Karpas-422 (cell line): ENCODE data around the gene SEZ6L. TPM values are rescaled to one million over a fixed set of nuclear protein-coding genes. Genes with fewer than 3 reads are reported as not detected.

Experiments
- DNase-seq: peaks from one replicate; pipeline ENCODE4 v3.0.0-alpha.2; 2015
- H2AFZ ChIP-seq: fragments of 200-600 bp; sonication (generic); 2 replicates; pipeline ENCODE4 v1.6.1; 2014; ENCODE audit warnings: antibody characterized with exemption, low read length, mixed read lengths
- H3K27ac ChIP-seq: fragments of 200-600 bp; sonication (generic); 2 replicates; pipeline ENCODE4 v1.5.1; 2014; ENCODE audit warnings: mild to moderate bottlenecking, low read length, moderate library complexity
- H3K27me3 ChIP-seq: fragments of 200-600 bp; sonication (generic); 2 replicates; pipeline ENCODE4 v1.6.1; 2014; ENCODE audit warnings: low read length, mixed read lengths
- H3K36me3 ChIP-seq: fragments of 200-600 bp; sonication (generic); 2 replicates; pipeline ENCODE4 v1.6.1; 2014; ENCODE audit warnings: low read length, mixed read lengths; ENCODE audit not compliant: insufficient read depth
- H3K4me1 ChIP-seq: fragments of 200-600 bp; sonication (generic); 2 replicates; pipeline ENCODE4 v1.6.1; 2014; ENCODE audit warnings: mild to moderate bottlenecking, low read length, mixed read lengths
- H3K4me2 ChIP-seq: fragments of 200-600 bp; sonication (generic); 2 replicates; pipeline ENCODE4 v1.6.1; 2014; ENCODE audit warnings: low read length, low read depth, mild to moderate bottlenecking; ENCODE audit not compliant: poor library complexity, severe bottlenecking
- H3K4me3 ChIP-seq: fragments of 200-600 bp; sonication (generic); 2 replicates; pipeline ENCODE4 v1.5.1; 2014; ENCODE audit warnings: mild to moderate bottlenecking, antibody characterized with exemption, low read length, mixed read lengths
- H3K79me2 ChIP-seq: fragments of 200-600 bp; sonication (generic); 2 replicates; pipeline ENCODE4 v1.6.1; 2014; ENCODE audit warnings: mild to moderate bottlenecking, low read length, mixed read lengths
- H3K9ac ChIP-seq: fragments of 200-600 bp; sonication (generic); 2 replicates; pipeline ENCODE4 v1.6.0; 2014; ENCODE audit warnings: low read length
- H3K9me2 ChIP-seq: fragments of 200-600 bp; sonication (generic), shearing (Covaris generic); replicated peaks from 2 replicates; pipeline ENCODE4 v1.6.0; 2014; ENCODE audit warnings: mild to moderate bottlenecking, low read length, moderate library complexity; ENCODE audit not compliant: insufficient read depth
- H3K9me3 ChIP-seq: fragments of 300-700, 200-600 bp; sonication (generic); 2 replicates; pipeline ENCODE4 v1.6.1; 2014; ENCODE audit warnings: low read length, mixed read lengths
- H4K20me1 ChIP-seq: fragments of 200-600 bp; sonication (generic); 2 replicates; pipeline ENCODE4 v1.6.1; 2014; ENCODE audit warnings: mild to moderate bottlenecking, antibody characterized with exemption, low read length, low read depth; ENCODE audit not compliant: insufficient read depth
- total RNA-seq: library from RNA; depleted of rRNA; stranded (reverse); fragments of >200 nt; shearing (Covaris generic); gene quantifications from 2 replicates; pipeline ENCODE4 v1.2.3, GENCODE V29; 2014; ENCODE audit warnings: low replicate concordance

Gene SEZ6L
- total RNA-seq, 1 experiment from 2014 or later = 0.41 TPM

DNA sequence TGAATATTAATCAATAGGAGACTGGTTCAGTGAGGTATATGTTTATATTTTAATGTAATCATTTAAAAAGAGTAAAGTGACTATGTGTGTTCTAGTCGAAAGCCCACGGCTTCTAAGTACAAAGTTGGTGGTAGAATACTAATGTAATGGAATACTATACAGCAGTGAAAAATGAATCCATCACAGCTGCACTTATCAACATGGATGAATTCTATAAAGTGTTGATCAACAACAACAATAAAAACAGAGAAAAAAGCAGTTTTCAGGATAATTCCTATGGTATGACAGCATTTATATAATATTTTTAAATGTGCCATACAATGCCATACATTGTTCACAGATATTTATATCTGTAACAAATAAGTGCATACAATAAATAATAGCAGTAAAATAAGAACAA lies 114.1 kb downstream of the SEZ6L start:
- DNase-seq = no peak
- no peaks in the 10 kb centered on the region for H3K79me2 ChIP-seq
- H3K36me3 ChIP-seq = no peaks in the 10 kb centered on the region
- no peaks in the 10 kb centered on the region for H3K9me2 ChIP-seq
- no peak overlapping the region for H3K4me2 ChIP-seq
- no peak overlapping the region for H2AFZ ChIP-seq
- no peak overlapping the region for H3K27ac ChIP-seq
- no peaks in the 10 kb centered on the region for H3K9me3 ChIP-seq
- H3K4me3 ChIP-seq = no peak overlapping the region
- H4K20me1 ChIP-seq = no peaks in the 10 kb centered on the region
- peaks cover 39% of the 10 kb centered on the region for H3K4me1 ChIP-seq
- H3K27me3 ChIP-seq = no peaks in the 10 kb centered on the region
- H3K9ac ChIP-seq = no peak overlapping the region

DNA sequence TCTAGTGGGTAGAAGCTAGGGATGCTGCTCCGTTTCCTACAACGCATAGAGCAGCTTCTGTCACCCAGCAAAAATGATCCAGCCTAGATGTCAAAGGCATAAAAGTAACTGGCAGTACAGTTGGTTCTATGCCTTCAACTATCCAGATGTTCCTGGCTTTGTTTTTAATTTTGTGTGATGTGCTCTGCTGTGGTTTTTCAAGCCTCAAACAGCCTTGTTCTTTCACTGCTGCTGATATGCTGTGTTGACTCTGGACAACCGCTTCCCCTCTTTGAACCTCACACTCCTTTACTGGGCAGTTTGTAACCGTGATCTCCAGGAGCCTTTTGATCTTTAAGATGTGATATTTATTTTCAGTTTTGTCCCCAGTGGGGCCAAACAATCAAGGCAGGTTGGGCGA lies 116.4 kb downstream of the SEZ6L start:
- H3K27ac ChIP-seq = no peak overlapping the region
- H3K9me3 ChIP-seq = no peaks in the 10 kb centered on the region
- no peaks in the 10 kb centered on the region for H3K9me2 ChIP-seq
- H3K36me3 ChIP-seq = no peaks in the 10 kb centered on the region
- H3K4me2 ChIP-seq = no peak overlapping the region
- H2AFZ ChIP-seq = no peak overlapping the region
- no peaks in the 10 kb centered on the region for H4K20me1 ChIP-seq
- peak overlapping the region; percentile 3; the same call in 1 of the 2 replicates for H3K9ac ChIP-seq
- H3K79me2 ChIP-seq = no peaks in the 10 kb centered on the region
- H3K27me3 ChIP-seq = no peaks in the 10 kb centered on the region
- peaks cover 52% of the 10 kb centered on the region for H3K4me1 ChIP-seq
- DNase-seq = no peak
- no peak overlapping the region for H3K4me3 ChIP-seq

DNA sequence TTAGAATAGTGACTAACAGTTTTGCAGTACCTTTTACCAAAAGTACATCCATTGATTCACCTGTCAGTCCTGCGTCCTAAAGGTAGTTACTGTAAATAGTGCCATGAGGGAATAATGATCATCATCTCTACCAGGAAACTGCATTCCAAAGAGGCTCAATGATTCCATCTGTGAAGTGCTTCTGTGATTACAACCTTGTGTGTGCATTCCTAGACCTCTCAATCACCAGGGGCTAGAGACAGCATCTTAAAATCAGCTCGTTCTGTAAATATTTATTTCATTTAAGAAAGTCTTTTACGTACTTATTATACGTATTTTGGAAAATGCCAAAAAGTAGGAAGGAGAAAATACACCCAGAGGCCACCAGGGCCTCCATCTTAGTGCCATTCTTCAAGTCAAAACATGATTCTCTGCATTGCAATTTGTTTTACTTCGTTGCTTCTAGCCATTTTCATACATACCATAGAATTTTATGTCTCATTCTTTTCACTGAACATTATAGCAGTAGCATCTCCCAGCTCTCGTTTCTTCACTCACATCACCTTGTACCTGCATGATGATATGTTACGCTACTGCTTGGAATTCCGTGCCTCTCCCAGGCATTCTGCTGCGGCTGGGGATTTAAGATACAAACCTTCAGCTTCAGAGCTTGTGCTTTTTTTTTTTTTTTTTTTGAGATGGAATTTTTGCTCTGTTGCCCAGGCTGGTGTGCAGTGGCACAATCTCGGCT lies 117.0 kb downstream of the SEZ6L start:
- Histone ChIP-seq H2AFZ (no peak overlapping the region), H3K9me3 (no peaks in the 10 kb centered on the region), H3K9me2 (no peaks in the 10 kb centered on the region), H3K9ac (no peak overlapping the region; the same call in 1 of the 2 replicates), H4K20me1 (no peaks in the 10 kb centered on the region), H3K4me1 (peaks cover 56% of the 10 kb centered on the region), H3K79me2 (no peaks in the 10 kb centered on the region), H3K4me3 (no peak overlapping the region), H3K27me3 (no peaks in the 10 kb centered on the region), H3K36me3 (no peaks in the 10 kb centered on the region), H3K4me2 (no peak overlapping the region), H3K27ac (no peak overlapping the region)
- DNase-seq = no peak

DNA sequence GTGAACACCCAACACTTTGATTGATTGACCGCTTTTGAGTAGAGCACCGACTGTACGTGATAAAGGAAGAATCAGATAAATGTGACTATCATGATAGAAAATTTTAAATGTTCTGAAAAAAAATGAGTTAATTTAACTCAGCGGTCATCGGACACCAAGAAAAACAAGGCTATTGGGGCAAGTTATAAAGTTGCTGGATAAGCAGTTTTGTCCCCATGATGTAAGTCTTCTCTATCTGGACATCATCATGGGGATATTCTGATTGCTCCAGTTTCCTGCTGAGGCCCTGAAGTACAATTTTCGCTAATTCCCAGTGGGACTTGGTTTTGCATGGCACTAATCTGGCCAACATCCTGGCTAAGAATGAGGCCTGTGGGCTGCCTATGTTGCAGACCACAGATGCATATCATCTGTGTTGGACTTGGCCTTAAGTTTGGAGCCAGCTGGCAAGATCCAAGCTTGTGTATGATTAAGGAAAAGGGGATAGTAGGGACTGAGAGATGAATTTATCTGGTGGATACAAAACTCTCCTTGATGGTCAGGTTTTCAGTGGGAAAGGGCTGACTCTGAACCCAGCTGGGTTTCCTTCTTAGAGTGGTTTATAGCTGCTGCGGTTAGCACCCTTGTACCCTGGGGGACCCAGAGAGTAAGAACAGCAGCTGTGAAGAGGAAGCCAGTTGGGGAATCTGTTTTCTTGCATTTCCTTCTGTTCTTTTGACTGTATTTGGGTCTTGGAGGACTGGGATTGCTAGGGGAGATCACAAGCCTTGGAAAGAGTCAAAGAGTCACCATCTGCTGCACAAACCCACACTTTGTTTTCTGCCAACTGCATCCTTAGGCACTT lies 118.3 kb downstream of the SEZ6L start:
- peak overlapping the region; percentile 89 for H3K27ac ChIP-seq
- DNase-seq = peak; percentile 94
- H3K36me3 ChIP-seq = no peaks in the 10 kb centered on the region
- H3K4me3 ChIP-seq = peak overlapping the region; percentile 52
- H3K79me2 ChIP-seq = no peaks in the 10 kb centered on the region
- H3K9me2 ChIP-seq = no peaks in the 10 kb centered on the region
- H3K27me3 ChIP-seq = no peaks in the 10 kb centered on the region
- no peak overlapping the region for H2AFZ ChIP-seq
- H3K9me3 ChIP-seq = no peaks in the 10 kb centered on the region
- peak overlapping the region; percentile 79 for H3K4me2 ChIP-seq
- peak overlapping the region; percentile 57 for H3K9ac ChIP-seq
- H3K4me1 ChIP-seq = peaks cover 68% of the 10 kb centered on the region
- H4K20me1 ChIP-seq = no peaks in the 10 kb centered on the region

DNA sequence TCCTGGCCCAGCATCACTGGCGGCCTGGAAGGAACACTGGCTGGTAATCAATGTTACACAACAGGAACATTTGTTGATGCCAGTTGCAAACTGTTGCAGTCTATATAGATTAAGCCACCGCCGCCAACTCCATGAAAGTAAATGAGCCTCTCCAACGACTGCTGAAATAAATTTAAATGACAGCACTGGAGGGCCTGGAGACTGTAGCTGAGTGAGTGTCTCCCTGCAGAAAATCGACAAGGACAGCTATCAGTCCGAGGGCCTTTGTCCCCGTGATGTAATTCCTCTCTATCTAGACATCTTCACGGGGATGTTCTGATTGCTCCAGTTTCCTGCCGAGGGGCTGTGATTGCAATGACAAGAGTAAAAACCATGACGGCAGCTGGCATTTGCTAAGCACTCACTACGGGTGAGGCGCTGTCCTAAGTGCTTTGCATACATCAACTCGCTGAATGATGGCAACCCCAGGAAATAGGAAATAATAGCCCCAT lies 120.4 kb downstream of the SEZ6L start:
- Histone ChIP-seq H3K27me3 (no peaks in the 10 kb centered on the region), H3K9me3 (no peaks in the 10 kb centered on the region), H3K79me2 (no peaks in the 10 kb centered on the region)

DNA sequence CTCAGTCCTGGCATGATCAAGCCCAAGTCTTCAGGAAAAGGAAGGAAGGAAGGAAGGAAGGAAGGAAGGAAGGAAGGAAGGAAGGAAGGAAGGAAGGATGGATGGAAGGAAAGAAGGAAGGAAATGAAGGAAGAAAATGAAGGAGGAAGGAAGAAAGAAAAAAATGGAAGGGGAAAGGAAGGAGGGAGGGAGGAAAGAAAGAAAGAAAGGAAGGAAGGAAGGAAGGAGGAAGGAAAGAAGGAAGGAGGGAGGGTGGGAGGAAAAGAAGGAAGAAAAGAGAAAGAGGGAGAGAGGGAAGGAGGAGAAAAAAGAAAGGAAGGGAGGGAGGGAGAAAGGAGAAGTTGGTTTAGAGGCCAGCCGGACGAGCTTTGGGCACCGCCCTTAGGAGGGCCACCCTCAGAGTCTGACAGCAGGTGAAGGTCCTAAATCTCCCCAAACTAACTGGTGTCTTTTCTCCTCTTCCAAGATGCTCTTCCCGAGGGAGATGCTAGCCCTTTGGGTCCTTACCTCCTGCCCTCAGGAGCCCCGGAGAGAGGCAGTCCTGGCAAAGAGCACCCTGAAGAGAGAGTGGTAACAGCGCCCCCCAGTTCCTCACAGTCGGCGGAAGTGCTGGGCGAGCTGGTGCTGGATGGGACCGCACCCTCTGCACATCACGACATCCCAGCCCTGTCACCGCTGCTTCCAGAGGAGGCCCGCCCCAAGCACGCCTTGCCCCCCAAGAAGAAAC lies 122.8 kb downstream of the SEZ6L start:
- peak overlapping the region; percentile 8; the same call in 1 of the 2 replicates for H3K9ac ChIP-seq
- H3K79me2 ChIP-seq = no peaks in the 10 kb centered on the region
- no peaks in the 10 kb centered on the region for H4K20me1 ChIP-seq
- peak overlapping the region; percentile 89 for H3K27ac ChIP-seq
- no peaks in the 10 kb centered on the region for H3K36me3 ChIP-seq
- H3K9me3 ChIP-seq = no peaks in the 10 kb centered on the region
- no peaks in the 10 kb centered on the region for H3K9me2 ChIP-seq
- no peaks in the 10 kb centered on the region for H3K27me3 ChIP-seq
- no peak for DNase-seq
- no peak overlapping the region for H2AFZ ChIP-seq
- peaks cover 87% of the 10 kb centered on the region for H3K4me1 ChIP-seq
- peak overlapping the region; percentile 6 for H3K4me2 ChIP-seq
- no peak overlapping the region for H3K4me3 ChIP-seq

More for the DNA sequence above, 120.4 kb downstream of the SEZ6L start:
- H2AFZ ChIP-seq = no peak overlapping the region
- H3K4me1 ChIP-seq = peaks cover 88% of the 10 kb centered on the region
- peak; percentile 96 for DNase-seq
- H3K4me3 ChIP-seq = peak overlapping the region; percentile 32; the same call in 1 of the 2 replicates
- no peaks in the 10 kb centered on the region for H4K20me1 ChIP-seq
- peak overlapping the region; percentile 79 for H3K4me2 ChIP-seq
- H3K9me2 ChIP-seq = no peaks in the 10 kb centered on the region
- H3K36me3 ChIP-seq = no peaks in the 10 kb centered on the region
- H3K27ac ChIP-seq = peak overlapping the region; percentile 89
- peak overlapping the region; percentile 57 for H3K9ac ChIP-seq

DNA sequence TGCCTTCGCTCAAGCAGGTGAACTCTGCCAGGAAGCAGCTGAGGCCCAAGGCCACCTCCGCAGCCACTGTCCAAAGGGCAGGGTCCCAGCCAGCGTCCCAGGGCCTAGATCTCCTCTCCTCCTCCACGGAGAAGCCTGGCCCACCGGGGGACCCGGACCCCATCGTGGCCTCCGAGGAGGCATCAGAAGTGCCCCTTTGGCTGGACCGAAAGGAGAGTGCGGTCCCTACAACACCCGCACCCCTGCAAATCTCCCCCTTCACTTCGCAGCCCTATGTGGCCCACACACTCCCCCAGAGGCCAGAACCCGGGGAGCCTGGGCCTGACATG lies 123.4 kb downstream of the SEZ6L start:
- Histone ChIP-seq H3K9me3 (no peaks in the 10 kb centered on the region), H3K9ac (0 out of 2 replicates have a peak overlapping the region, but pooled peaks have one; percentile 8), H3K27ac (no peak overlapping the region), H3K79me2 (no peaks in the 10 kb centered on the region), H3K27me3 (no peaks in the 10 kb centered on the region), H3K4me3 (no peak overlapping the region), H3K9me2 (no peaks in the 10 kb centered on the region), H3K4me2 (no peak overlapping the region), H3K36me3 (no peaks in the 10 kb centered on the region), H4K20me1 (no peaks in the 10 kb centered on the region), H2AFZ (no peak overlapping the region), H3K4me1 (peaks cover 82% of the 10 kb centered on the region)
- no peak for DNase-seq
